H1 (cell line): ENCODE data around the gene GUCY1A1. TPM values are rescaled to one million over a fixed set of nuclear protein-coding genes. Genes with fewer than 3 reads are reported as not detected.

Source experiments
- CTCF ChIA-PET: fragments of 300-600 bp; sonication (Branson Sonifier 250); formaldehyde crosslinking; loops from one replicate; lab custom pipeline; 2021; ENCODE audit not compliant: partially characterized antibody; lab: Charles Lee
- POLR2A ChIA-PET: fragments of 300-600 bp; sonication (Branson Sonifier 250); formaldehyde crosslinking; loops from one replicate; lab custom pipeline; 2021; ENCODE audit warnings: inconsistent platforms; ENCODE audit not compliant: partially characterized antibody; lab: Charles Lee
- DNase-seq, 2 experiments: peaks; one replicate each; pipeline versions ENCODE4 v3.0.0 to v3.0.0-alpha.2; 2010 to 2022; ENCODE audit warnings: low spot score in 2 of 2, low read depth in 1 of 2, mixed read lengths in 1 of 2
- FAIRE-seq: peaks from 2 replicates; lab custom pipeline; 2011; peaks lifted over from hg19 to GRCh38; lab: Jason Lieb, UNC
- H2AFZ ChIP-seq: 2 replicates; pipeline ENCODE4 v1.8.1; 2012; ENCODE audit warnings: low read length, inconsistent platforms
- H2AK5ac ChIP-seq: 2 replicates; pipeline ENCODE4 v1.6.1; 2013; ENCODE audit warnings: low read depth, low read length
- H2BK120ac ChIP-seq: replicated peaks from 2 replicates; pipeline ENCODE3; 2013; ENCODE audit warnings: low read depth, low read length, inconsistent platforms
- H2BK12ac ChIP-seq: 2 replicates; pipeline ENCODE4 v1.6.1; 2013; ENCODE audit warnings: low read depth, low read length
- H2BK15ac ChIP-seq: 2 replicates; pipeline ENCODE4 v1.6.1; 2013; ENCODE audit warnings: low read length
- H2BK20ac ChIP-seq: 2 replicates; pipeline ENCODE4 v1.6.1; 2013; ENCODE audit warnings: low read length
- H2BK5ac ChIP-seq: 2 replicates; pipeline ENCODE4 v1.6.1; 2013; ENCODE audit warnings: low read depth, low read length
- H3K14ac ChIP-seq: 2 replicates; pipeline ENCODE4 v1.6.1; 2013; ENCODE audit warnings: inconsistent platforms; ENCODE audit not compliant: insufficient read length
- H3K18ac ChIP-seq: 2 replicates; pipeline ENCODE4 v1.6.1; 2013; ENCODE audit warnings: low read length; ENCODE audit errors: extremely low read depth
- H3K23ac ChIP-seq: 2 replicates; pipeline ENCODE4 v1.6.1; 2013; ENCODE audit warnings: inconsistent platforms; ENCODE audit not compliant: insufficient read length
- H3K23me2 ChIP-seq: 2 replicates; pipeline ENCODE4 v1.6.1; 2013; ENCODE audit warnings: low read depth, low read length
- H3K27ac ChIP-seq: 2 replicates; pipeline ENCODE4 v1.6.1; 2011; ENCODE audit warnings: low read depth, low read length, inconsistent platforms
- H3K27me3 ChIP-seq, 4 experiments: replicated peaks in 1 of 4; 1 replicate in 1 of 4; 2 replicates in 3 of 4; pipeline versions ENCODE4 v1.6.1 to v1.8.1; 2011 to 2013; ENCODE audit warnings: low read length in 3 of 4, mild to moderate bottlenecking in 3 of 4, inconsistent platforms in 2 of 4, mixed read lengths in 2 of 4, moderate library complexity in 1 of 4; ENCODE audit not compliant: control insufficient read depth in 3 of 4, insufficient read depth in 3 of 4; ENCODE audit errors: extremely low read depth in 1 of 4
- H3K36me3 ChIP-seq, 4 experiments: 2 replicates each; pipeline versions ENCODE4 v1.6.1 to v1.8.1; 2011 to 2013; ENCODE audit warnings: mild to moderate bottlenecking in 4 of 4, low read length in 3 of 4, moderate library complexity in 2 of 4, control low read depth in 1 of 4, inconsistent platforms in 1 of 4; ENCODE audit not compliant: insufficient read depth in 4 of 4, control insufficient read depth in 2 of 4
- H3K4ac ChIP-seq: replicated peaks from 2 replicates; pipeline ENCODE3; 2013; ENCODE audit warnings: low read length, low read depth, mixed read lengths, inconsistent platforms; ENCODE audit not compliant: insufficient read length
- H3K4me1 ChIP-seq, 4 experiments: replicated peaks in 1 of 4; 1 replicate in 1 of 4; 2 replicates in 3 of 4; pipeline versions ENCODE4 v1.6.1 to v1.8.1; 2011 to 2013; ENCODE audit warnings: low read length in 3 of 4, inconsistent platforms in 2 of 4, mixed read lengths in 1 of 4; ENCODE audit not compliant: insufficient read depth in 4 of 4, control insufficient read depth in 3 of 4
- H3K4me2 ChIP-seq, 2 experiments: 2 replicates each; pipeline versions ENCODE4 v1.6.1 to v1.8.1; 2011 to 2013; ENCODE audit warnings: low read depth in 2 of 2, low read length in 2 of 2, control low read depth in 1 of 2, inconsistent platforms in 1 of 2, mild to moderate bottlenecking in 1 of 2; ENCODE audit not compliant: insufficient read depth in 1 of 2
- H3K4me3 ChIP-seq, 4 experiments: fragments of 200-600, 300-600 bp in 1 of 4; sonication (generic), shearing (Covaris generic), sonication (Bioruptor Twin) in 1 of 4; 2 replicates each; pipeline versions ENCODE4 v1.5.1 to v1.8.1; 2011 to 2016; ENCODE audit warnings: low read length in 4 of 4, low read depth in 3 of 4, control low read depth in 2 of 4, inconsistent platforms in 2 of 4, mild to moderate bottlenecking in 2 of 4, mixed read lengths in 1 of 4, moderate library complexity in 1 of 4; ENCODE audit not compliant: insufficient read depth in 2 of 4; ENCODE audit errors: extremely low read depth in 1 of 4
- H3K56ac ChIP-seq: replicated peaks from 2 replicates; pipeline ENCODE3; 2013; ENCODE audit warnings: low read depth, mild to moderate bottlenecking, mixed read lengths, low read length, inconsistent platforms; ENCODE audit not compliant: insufficient read length
- H3K79me1 ChIP-seq: 2 replicates; pipeline ENCODE4 v1.6.1; 2013; ENCODE audit warnings: low read depth, low read length, control low read depth
- H3K79me2 ChIP-seq, 2 experiments: 2 replicates each; pipeline versions ENCODE4 v1.6.1 to v1.8.1; 2012 to 2013; ENCODE audit warnings: low read length in 2 of 2, mild to moderate bottlenecking in 2 of 2, inconsistent platforms in 1 of 2; ENCODE audit not compliant: insufficient read depth in 2 of 2, control insufficient read depth in 1 of 2
- H3K9ac ChIP-seq, 4 experiments: replicated peaks in 1 of 4; 1 replicate in 1 of 4; 2 replicates in 3 of 4; pipeline versions ENCODE4 v1.6.1 to v1.8.1; 2011 to 2013; ENCODE audit warnings: low read depth in 3 of 4, low read length in 3 of 4, control low read depth in 2 of 4, mild to moderate bottlenecking in 2 of 4, moderate library complexity in 2 of 4, inconsistent platforms in 1 of 4; ENCODE audit errors: extremely low read depth in 1 of 4
- H3K9me3 ChIP-seq, 2 experiments: 2 replicates each; pipeline versions ENCODE4 v1.6.1 to v1.8.1; 2012 to 2013; ENCODE audit warnings: mild to moderate bottlenecking in 2 of 2, moderate library complexity in 2 of 2, control low read depth in 1 of 2, inconsistent platforms in 1 of 2, low read depth in 1 of 2, low read length in 1 of 2, mixed read lengths in 1 of 2; ENCODE audit not compliant: insufficient read depth in 2 of 2
- H4K20me1 ChIP-seq, 2 experiments: replicated peaks in 1 of 2; 2 replicates each; pipeline versions ENCODE3 to v1.8.1; 2011 to 2013; ENCODE audit warnings: inconsistent platforms in 2 of 2, low read length in 2 of 2, mild to moderate bottlenecking in 1 of 2; ENCODE audit not compliant: insufficient read depth in 2 of 2, control insufficient read depth in 1 of 2
- H4K5ac ChIP-seq: 2 replicates; pipeline ENCODE4 v1.6.1; 2013; ENCODE audit warnings: low read length, low read depth, mixed read lengths, inconsistent platforms; ENCODE audit not compliant: insufficient read length
- H4K8ac ChIP-seq: 2 replicates; pipeline ENCODE4 v1.8.0; 2013; ENCODE audit warnings: mild to moderate bottlenecking, moderate library complexity, low read length, inconsistent platforms; ENCODE audit not compliant: insufficient read depth; ENCODE audit errors: extremely low read depth
- H4K91ac ChIP-seq: replicated peaks from 2 replicates; pipeline ENCODE3; 2013; ENCODE audit warnings: low read length, mixed read lengths, inconsistent platforms; ENCODE audit not compliant: insufficient read length
- NANOG ChIP-seq: IDR thresholded peaks from 2 replicates; pipeline ENCODE4 v1.6.1; 2011; ENCODE audit warnings: low read length, low read depth, mild to moderate bottlenecking, inconsistent platforms; ENCODE audit not compliant: insufficient read depth, poor library complexity, severe bottlenecking
- PHF8 ChIP-seq: fragments of 200-600 bp; sonication (generic); conservative IDR thresholded peaks from 2 replicates; pipeline ENCODE4 v1.7.1; 2012; ENCODE audit warnings: low read depth, mild to moderate bottlenecking, inconsistent platforms, low read length, moderate library complexity
- RBBP5 ChIP-seq: IDR thresholded peaks from 2 replicates; pipeline ENCODE4 v1.7.1; 2012; ENCODE audit warnings: low read depth, mild to moderate bottlenecking, inconsistent platforms, low read length, moderate library complexity, borderline replicate concordance
- WGBS, 2 experiments: shearing (Covaris generic) in 1 of 2; methylation state at CpG; one replicate each; pipeline versions ENCODE4 v1.1.6 to v1.1.7; 2013 to 2015; ENCODE audit warnings: low lambda C conversion rate in 2 of 2, mixed read lengths in 2 of 2, inconsistent platforms in 1 of 2, low coverage in 1 of 2, missing lambda C conversion rate in 1 of 2; ENCODE audit not compliant: insufficient replicate concordance in 2 of 2, insufficient coverage in 1 of 2, insufficient read length in 1 of 2; ENCODE audit errors: extremely low coverage in 1 of 2, missing lambda C conversion rate in 1 of 2; 5-methylcytosine and 5-hydroxymethylcytosine counted together
- polyA plus RNA-seq, 7 experiments: library from polyadenylated mRNA; depleted of rRNA in 3 of 7; stranded (reverse) in 5 of 7; unstranded in 2 of 7; fragments of >200 nt in 5 of 7; fragments of 200-250 nt in 2 of 7; gene quantifications; 1 replicate in 5 of 7; 2 replicates in 1 of 7; 4 replicates in 1 of 7; pipeline versions ENCODE4 v1.2.1 to v1.2.3, GENCODE V29; 2011 to 2013; ENCODE audit warnings: missing spikeins in 2 of 7, mixed read lengths in 2 of 7
- total RNA-seq: library from RNA; stranded (reverse); fragmentation: NEBNext Ultra II Directional; extraction: Animal tissue kit (Norgen Biotek cat#: 25700); gene quantifications from 2 replicates; pipeline ENCODE4 v1.2.1, GENCODE V29; 2021

The GUCY1A1 gene
- total and polyA plus RNA-seq, 2 of the 8 experiments (the other 6 are each of a cell fraction or from before 2014, with no cell fraction given) = not detected

GRCh38 chr4:155765149-155765548 lies 98.5 kb downstream of the GUCY1A1 start:
- no peaks in the 10 kb centered on the region for H3K9me3 ChIP-seq
- H2BK120ac ChIP-seq = no peak overlapping the region
- no peaks in the 10 kb centered on the region for H3K79me2 ChIP-seq
- no peaks in the 10 kb centered on the region for H3K23me2 ChIP-seq
- POLR2A ChIA-PET = no interaction called here
- H3K27me3 ChIP-seq = peaks cover under 1 to 4% (median under 1%) of the 10 kb centered on the region in 4 experiments; a peak in 5 of 7 replicates
- no peaks in the 10 kb centered on the region for H3K36me3 ChIP-seq
- DNase-seq (no peak), FAIRE-seq (no peak)
- H3K4ac ChIP-seq = no peak overlapping the region
- no peak overlapping the region for H4K91ac ChIP-seq
- H3K23ac ChIP-seq = no peak overlapping the region
- TF ChIP-seq NANOG = no peak
- no peak for TF ChIP-seq RBBP5
- TF ChIP-seq PHF8 = no peak
- no peak overlapping the region for H2AK5ac ChIP-seq
- no peak overlapping the region for H3K4me3 ChIP-seq
- no peak overlapping the region for H3K27ac ChIP-seq
- H2BK20ac ChIP-seq = no peak overlapping the region
- no peak overlapping the region for H4K8ac ChIP-seq
- no peak overlapping the region for H3K18ac ChIP-seq
- no peak overlapping the region for H3K9ac ChIP-seq
- no peak overlapping the region for H2BK12ac ChIP-seq
- H4K20me1 ChIP-seq = no peaks in the 10 kb centered on the region
- CTCF ChIA-PET = interaction anchor here (0.6 to 2.1 kb wide), 2 partner anchors 22 to 1127 kb away, joined by 3 to 5 read pairs; no protein-coding TSS in a partner anchor
- H3K56ac ChIP-seq = no peak overlapping the region
- no peak overlapping the region for H2BK15ac ChIP-seq
- no peak overlapping the region for H4K5ac ChIP-seq
- H3K79me1 ChIP-seq = no peaks in the 10 kb centered on the region
- H3K14ac ChIP-seq = no peak overlapping the region
- WGBS, 2 experiments = 88% methylated on average over 3 of the region's 3 CpGs; no CpG with 5 or more reads in 1 of the 2 experiments
- H2AFZ ChIP-seq = no peak overlapping the region
- no peak overlapping the region for H2BK5ac ChIP-seq
- H3K4me2 ChIP-seq = no peak overlapping the region
- H3K4me1 ChIP-seq = no peaks in the 10 kb centered on the region
